ENCODE results near the gene CAVIN2.

CAVIN2 gene, protein sequence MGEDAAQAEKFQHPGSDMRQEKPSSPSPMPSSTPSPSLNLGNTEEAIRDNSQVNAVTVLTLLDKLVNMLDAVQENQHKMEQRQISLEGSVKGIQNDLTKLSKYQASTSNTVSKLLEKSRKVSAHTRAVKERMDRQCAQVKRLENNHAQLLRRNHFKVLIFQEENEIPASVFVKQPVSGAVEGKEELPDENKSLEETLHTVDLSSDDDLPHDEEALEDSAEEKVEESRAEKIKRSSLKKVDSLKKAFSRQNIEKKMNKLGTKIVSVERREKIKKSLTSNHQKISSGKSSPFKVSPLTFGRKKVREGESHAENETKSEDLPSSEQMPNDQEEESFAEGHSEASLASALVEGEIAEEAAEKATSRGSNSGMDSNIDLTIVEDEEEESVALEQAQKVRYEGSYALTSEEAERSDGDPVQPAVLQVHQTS

DNA sequence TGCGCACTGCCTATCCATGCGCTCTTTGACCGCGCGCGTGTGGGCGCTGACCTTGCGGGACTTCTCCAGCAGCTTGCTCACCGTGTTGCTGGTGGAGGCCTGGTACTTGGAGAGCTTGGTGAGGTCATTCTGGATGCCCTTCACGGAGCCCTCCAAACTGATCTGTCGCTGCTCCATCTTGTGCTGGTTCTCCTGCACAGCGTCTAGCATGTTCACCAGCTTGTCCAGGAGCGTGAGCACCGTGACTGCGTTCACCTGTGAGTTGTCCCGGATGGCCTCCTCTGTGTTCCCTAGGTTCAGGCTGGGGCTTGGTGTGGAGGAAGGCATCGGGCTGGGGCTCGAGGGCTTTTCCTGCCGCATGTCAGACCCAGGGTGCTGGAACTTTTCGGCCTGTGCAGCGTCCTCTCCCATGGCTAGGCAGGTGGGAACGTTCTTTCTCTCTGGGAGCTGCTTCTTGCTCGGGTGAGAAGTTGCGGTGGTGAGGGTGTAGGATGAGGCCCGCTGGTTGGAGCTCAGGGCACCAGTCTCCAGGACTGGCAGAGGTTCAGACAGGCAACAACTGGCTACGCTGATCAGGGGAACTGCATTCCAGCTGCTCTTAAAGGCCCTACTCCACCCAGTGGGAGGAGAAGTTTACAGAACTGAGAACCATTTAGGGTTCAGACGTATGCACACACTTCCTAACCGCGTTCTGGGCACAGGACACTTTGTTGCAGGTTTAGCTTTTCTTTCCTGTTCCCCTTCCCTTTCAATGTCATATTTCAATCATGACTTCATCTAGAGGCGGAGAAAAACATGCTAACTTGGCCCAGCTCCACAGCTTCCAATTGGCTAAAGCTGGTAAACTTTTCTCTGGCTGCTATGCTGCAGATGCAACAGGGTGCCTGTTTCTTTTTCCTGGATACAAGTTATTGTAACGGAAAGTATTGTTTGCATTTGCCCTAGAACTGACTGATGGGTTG is at the start of gene CAVIN2:
CAVIN2 (minus strand) TSS at position 574 of the 962 bp plus-strand sequence; CDS start at position 411, 163 bp downstream.
- DNase-seq (ENCODE audit: low read depth, low spot score) = no peak
- CTCF ChIA-PET = interaction anchor here (0.7 to 1.8 kb wide), 7 partner anchors 9 to 316 kb away, joined by 3 to 9 read pairs (median 4); no protein-coding TSS in a partner anchor
- TF ChIP-seq, protein P1, sequence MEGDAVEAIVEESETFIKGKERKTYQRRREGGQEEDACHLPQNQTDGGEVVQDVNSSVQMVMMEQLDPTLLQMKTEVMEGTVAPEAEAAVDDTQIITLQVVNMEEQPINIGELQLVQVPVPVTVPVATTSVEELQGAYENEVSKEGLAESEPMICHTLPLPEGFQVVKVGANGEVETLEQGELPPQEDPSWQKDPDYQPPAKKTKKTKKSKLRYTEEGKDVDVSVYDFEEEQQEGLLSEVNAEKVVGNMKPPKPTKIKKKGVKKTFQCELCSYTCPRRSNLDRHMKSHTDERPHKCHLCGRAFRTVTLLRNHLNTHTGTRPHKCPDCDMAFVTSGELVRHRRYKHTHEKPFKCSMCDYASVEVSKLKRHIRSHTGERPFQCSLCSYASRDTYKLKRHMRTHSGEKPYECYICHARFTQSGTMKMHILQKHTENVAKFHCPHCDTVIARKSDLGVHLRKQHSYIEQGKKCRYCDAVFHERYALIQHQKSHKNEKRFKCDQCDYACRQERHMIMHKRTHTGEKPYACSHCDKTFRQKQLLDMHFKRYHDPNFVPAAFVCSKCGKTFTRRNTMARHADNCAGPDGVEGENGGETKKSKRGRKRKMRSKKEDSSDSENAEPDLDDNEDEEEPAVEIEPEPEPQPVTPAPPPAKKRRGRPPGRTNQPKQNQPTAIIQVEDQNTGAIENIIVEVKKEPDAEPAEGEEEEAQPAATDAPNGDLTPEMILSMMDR (IDR thresholded peaks at IDR 0.05; ENCODE audit: insufficient read depth, low read length, missing control alignments) = no peak
- POLR2A ChIA-PET = interaction anchor here (0.6 kb wide), 1 partner anchor 12 kb away, joined by 3 read pairs; no protein-coding TSS in a partner anchor
- H3K4me3 ChIP-seq (ENCODE audit: low read depth, low read length) = peak within 1 kb of the TSS; percentile 39

DNA sequence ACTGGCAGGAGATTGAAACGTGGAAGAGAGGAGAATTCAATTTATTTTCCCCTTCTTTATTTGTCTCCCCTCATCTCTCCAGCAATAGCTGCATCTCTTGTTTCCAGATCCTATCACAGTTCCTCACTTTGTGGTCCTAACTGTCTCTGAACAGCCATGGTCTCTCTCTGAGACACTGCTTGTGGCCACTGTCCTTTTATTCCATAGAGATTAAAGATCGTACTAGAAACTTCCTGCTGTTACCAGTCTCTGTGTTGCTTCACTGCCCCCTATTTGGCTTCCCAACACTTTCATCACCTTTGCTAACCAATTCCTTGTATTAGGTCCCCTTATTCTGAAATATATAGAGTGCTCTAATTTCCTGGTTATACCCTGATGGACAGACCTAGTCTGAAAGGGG is 48.9 kb upstream of the CAVIN2 start:
- TF ChIP-seq, protein P1 (IDR thresholded peaks at IDR 0.05; ENCODE audit: insufficient read depth, low read length, missing control alignments) = no peak
- DNase-seq (ENCODE audit: low read depth, low spot score) = no peak
- POLR2A ChIA-PET = no interaction called here
- CTCF ChIA-PET = interaction anchor here (1.2 to 2.7 kb wide), 5 partner anchors 11 to 267 kb away, joined by 3 to 9 read pairs (median 4); no protein-coding TSS in a partner anchor
- no peak overlapping the region for H3K4me3 ChIP-seq (ENCODE audit: low read depth, low read length)

DNA sequence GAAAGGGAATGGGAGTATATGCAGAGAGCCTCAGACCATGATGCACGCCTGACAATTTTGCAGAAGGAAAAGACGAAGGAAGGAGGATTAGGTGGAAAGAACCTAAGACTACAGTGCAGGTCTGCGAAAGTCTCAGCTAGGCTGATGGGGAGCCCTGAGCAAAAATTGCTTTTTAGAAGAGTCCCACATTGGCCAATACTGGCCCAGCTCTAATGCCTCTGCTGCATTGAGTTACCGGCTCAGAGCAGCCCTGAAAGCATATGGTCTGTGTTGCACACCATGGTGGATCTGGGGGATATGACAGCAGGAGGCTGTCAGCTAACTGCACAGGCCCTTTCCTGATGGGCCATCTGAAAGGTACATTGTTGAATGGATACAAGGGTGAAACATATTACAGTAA is 48.3 kb upstream of the CAVIN2 start:
- POLR2A ChIA-PET = interaction anchor here (0.6 kb wide), 1 partner anchor 14 kb away, joined by 4 read pairs; no protein-coding TSS in a partner anchor
- no peak for DNase-seq (ENCODE audit: low read depth, low spot score)
- TF ChIP-seq, protein P1 (IDR thresholded peaks at IDR 0.05; ENCODE audit: insufficient read depth, low read length, missing control alignments) = no peak
- H3K4me3 ChIP-seq (ENCODE audit: low read depth, low read length) = no peak overlapping the region
- CTCF ChIA-PET = interaction anchor here (0.8 to 2.7 kb wide), 4 partner anchors 10 to 267 kb away, joined by 3 to 9 read pairs (median 8); no protein-coding TSS in a partner anchor

DNA sequence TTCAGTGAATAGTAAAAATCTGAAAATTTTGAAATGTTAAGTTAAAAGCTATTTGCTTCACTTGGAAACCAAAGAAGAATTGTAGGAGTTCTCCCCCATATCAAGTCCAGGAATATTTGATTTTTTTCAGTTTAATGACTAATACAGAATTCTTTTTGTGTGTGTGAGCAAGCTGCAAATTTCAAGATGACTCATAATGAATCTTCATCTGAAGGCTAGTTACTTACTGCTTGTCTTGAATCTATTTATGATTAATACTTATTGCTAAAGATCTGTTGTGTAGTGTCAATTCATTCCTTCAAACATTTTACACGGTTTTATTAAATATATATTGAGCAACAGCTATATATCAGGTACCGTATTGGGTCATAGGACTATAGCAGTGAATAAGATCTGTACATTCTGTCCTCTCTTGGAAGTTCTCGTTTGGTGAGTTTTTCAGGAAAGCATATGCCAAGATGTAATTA is 47.8 kb upstream of the CAVIN2 start:
- peak; percentile 40 for DNase-seq (ENCODE audit: low read depth, low spot score)
- TF ChIP-seq, protein P1 (IDR thresholded peaks at IDR 0.05; ENCODE audit: insufficient read depth, low read length, missing control alignments) = no peak
- H3K4me3 ChIP-seq (ENCODE audit: low read depth, low read length) = no peak overlapping the region
- ChIA-PET POLR2A (interaction anchor here (0.6 kb wide), 1 partner anchor 14 kb away, joined by 4 read pairs; no protein-coding TSS in a partner anchor), CTCF (interaction anchor here (0.8 to 2.7 kb wide), 4 partner anchors 10 to 268 kb away, joined by 3 to 9 read pairs (median 6); no protein-coding TSS in a partner anchor)

DNA sequence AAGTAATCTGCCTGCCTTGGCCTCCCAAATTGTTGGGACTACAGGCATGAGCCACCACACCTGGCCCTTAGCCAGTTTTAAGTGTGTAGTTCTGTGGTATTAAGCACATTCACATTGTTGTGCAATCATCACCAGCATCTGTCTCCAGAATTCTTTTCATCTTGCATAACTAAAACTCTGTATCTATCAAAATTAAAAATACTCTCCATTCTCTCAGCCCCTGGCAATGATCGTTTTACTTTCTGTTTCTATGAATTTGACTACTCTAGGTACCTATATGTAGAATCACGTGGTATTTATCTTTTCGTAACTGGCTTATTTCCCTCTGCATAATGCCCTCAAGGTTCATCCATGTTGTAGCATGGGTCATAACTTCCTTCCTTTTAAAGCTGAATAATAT is 45.5 kb upstream of the CAVIN2 start:
- DNase-seq (ENCODE audit: low read depth, low spot score) = peak; percentile 52
- ChIA-PET POLR2A (no interaction called here), CTCF (interaction anchor here (1.0 to 1.5 kb wide), 2 partner anchors 22 to 80 kb away, joined by 3 to 4 read pairs; no protein-coding TSS in a partner anchor)
- TF ChIP-seq, protein P1 (IDR thresholded peaks at IDR 0.05; ENCODE audit: insufficient read depth, low read length, missing control alignments) = no peak
- H3K4me3 ChIP-seq (ENCODE audit: low read depth, low read length) = no peak overlapping the region

All from AG04449 (cell line).